Tibial nerve (tissue), 3 donors: ENCODE data around the gene CDH13.

Source experiments
- POLR2A ChIP-seq, 2 donors: fragments of 450-650 bp; IDR thresholded peaks; one replicate each; pipeline ENCODE4 v1.6.1; 2017; ENCODE audit warnings: antibody characterized with exemption in 2 of 2, mild to moderate bottlenecking in 2 of 2, moderate library complexity in 2 of 2
- TF ChIP-seq, protein P1 (sequence below), 5 experiments: fragments of 200-600 bp in 3 of 5; fragments of 450-650 bp in 2 of 5; sonication (generic) in 3 of 5; IDR thresholded peaks; one replicate each; pipeline ENCODE4 v1.5.1; 2016 to 2019; ENCODE audit warnings: antibody characterized with exemption in 5 of 5, mild to moderate bottlenecking in 3 of 5, moderate library complexity in 2 of 5

GRCh38 chr16:83747936-83748335 lies 1121.2 kb downstream of the CDH13 start:
- TF ChIP-seq, protein P1, sequence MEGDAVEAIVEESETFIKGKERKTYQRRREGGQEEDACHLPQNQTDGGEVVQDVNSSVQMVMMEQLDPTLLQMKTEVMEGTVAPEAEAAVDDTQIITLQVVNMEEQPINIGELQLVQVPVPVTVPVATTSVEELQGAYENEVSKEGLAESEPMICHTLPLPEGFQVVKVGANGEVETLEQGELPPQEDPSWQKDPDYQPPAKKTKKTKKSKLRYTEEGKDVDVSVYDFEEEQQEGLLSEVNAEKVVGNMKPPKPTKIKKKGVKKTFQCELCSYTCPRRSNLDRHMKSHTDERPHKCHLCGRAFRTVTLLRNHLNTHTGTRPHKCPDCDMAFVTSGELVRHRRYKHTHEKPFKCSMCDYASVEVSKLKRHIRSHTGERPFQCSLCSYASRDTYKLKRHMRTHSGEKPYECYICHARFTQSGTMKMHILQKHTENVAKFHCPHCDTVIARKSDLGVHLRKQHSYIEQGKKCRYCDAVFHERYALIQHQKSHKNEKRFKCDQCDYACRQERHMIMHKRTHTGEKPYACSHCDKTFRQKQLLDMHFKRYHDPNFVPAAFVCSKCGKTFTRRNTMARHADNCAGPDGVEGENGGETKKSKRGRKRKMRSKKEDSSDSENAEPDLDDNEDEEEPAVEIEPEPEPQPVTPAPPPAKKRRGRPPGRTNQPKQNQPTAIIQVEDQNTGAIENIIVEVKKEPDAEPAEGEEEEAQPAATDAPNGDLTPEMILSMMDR (IDR thresholded peaks at IDR 0.05): no peak
- no peak for TF ChIP-seq POLR2A (IDR thresholded peaks at IDR 0.05)
